HG03196 (cell line): ENCODE results near the gene PRKAR2B.
"Not testable (repeated sequence)": the region's sequence is repeated elsewhere in the genome, so short reads cannot be mapped to it uniquely, and the experiment has no call there.

Experiments used
- ATAC-seq: cut with Tn5 transposase; IDR thresholded peaks from one replicate; pipeline ENCODE4 v1.9.1; 2021; ENCODE audit not compliant: unreplicated experiment

Gene PRKAR2B

DNA sequence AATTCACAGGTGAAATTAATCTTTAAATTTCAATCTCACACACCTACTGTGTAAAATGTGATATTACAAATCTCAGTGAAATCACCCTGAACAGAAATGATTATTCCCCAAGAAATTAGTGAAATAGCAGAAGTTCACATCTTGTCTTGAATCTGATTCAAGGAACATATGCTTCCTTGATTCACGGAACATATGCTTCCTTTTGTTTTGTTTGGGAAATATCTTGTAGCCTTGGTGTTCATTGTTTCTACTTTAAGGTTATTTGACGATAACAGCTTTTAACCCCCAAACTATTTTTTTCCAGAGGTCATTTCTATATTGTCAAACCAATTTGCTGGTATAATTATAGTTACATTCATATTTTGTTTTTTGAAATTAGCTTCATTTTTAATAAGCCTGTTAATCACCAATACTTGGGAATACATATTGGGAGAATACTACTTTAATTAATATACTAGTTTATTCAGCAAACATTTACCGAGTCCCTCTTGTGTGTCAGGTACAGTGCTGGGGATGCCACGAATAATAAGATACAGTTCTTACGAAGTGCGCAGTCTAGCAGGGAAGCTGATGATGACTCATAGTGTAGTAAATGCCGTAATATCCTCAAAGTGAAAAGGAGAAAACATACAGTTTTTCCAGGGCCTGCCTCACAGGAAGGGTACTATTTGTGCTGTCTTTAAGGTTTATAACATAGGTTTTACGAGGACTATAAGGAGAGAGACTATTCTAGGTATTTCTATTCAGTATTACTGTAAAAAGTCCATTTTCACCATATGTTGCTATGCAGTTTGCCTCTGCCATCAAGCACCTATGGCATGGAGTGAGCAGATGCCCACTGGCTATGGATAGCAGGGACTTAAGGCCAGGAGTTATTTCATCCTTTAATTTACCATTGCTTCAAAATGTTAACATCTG is 32.5 kb downstream of the PRKAR2B start:
- no peak for ATAC-seq

DNA sequence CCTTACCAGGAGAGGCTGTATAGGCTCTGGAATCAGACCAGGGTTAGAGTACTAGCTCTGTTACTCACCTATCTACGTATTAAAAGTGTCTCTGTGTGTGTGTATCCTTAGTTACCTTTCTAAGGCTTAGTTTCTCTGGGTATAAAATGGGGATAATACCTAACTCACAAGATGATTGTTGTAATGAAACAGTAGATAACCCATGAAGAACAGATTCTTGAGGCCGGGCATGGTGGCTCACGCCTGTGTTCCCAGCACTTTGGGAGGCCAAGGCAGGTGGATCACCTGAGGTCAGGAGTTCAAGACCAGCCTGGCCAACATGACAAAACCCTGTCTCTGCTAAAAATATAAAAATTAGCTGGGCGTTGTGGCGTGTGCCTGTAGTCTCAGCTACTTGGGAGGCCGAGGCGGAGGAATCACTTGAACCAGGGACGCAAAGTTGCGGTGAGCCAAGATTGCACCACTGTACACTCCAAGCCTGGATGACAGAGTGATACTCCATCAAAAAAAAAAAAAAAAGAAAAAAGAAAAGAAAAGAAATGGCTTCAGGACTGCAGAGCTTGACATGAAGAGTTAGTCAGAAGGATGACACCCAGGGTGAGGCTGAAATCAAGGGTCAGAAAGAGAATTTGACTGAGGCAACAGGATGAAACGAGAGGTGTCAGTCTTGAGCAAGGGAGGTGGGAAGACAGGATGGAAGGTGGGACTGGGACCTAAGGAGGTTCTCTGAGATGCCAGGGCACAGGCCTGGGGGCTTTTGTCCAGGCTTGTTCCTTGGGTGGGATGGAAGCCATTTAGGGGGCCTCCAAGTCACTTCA is 33.4 kb downstream of the PRKAR2B start:
- ATAC-seq: no peak

DNA sequence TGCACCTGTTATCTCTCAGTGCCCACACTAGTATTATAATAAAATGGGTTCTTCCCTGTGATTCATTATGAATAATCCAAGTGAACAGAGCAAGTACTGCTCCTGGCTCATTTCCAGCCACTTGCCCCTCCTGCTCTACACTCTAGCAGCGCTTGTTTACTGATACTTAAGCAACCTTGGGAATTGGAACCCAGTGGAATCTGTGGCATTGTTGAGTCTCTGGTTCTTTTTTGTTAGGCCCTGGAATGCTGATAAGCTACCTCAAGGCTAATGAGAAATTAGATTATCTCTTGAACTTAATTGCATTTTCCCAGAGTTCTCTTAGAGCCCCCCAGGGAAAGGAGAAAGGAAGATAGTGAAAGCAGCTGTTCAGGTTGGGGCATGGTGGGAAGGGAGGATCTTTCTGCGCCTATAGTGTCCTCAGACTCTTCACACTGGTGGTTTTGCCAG is 34.0 kb downstream of the PRKAR2B start:
- no peak for ATAC-seq

DNA sequence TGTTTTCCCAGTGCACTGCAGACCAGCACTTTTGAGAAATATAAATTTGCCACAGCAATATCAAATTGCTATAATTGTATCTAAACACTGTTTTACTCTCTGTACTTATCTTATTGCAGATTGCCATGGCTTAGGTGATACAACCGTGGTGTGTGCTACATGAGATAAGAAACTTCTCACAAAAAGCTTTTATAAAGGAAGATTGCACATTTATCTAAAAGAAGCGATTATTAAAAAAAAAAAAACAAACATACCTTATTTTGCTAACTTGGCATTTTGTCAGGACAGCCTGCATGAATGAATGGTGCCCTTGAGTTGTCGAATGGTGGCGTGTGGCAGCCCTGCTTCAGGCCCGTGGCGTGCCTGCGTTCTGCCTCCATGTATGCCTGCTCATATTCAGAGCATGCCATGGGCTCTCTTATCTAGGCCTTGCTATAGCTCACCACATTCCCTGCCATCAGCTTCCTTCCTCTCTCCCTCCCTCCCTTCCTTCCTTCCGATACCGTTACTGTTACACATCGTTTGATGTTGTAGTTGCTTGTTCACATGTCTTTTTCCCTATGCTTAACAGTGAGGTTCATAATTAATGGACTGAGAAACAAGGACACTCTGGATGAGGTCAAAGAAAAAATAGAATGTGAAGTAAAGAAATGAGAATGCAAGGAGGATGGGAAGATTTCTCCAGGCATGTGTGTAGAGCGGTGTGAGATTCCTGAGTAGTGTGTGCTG is 34.9 kb downstream of the PRKAR2B start:
- no peak for ATAC-seq

DNA sequence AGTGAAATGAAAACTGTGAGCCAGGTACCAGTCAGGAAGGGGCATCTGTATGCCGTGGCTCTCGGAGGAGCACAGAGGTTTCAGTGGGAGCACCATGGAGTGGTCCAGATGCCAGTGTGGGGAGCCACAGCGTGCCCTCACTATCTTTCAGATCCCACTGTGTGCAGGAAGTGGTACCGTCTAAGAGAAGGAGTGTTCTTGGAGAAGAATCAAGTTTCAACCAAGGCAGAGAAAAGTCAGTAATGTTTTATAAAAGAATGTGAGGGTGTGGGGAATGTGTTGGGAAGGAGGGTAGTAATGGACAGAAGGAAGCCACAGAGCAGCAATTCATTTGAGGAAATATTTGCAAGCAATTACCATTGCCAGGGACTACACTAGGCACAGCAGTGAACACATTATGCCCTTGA is 35.6 kb downstream of the PRKAR2B start:
- ATAC-seq: no peak

DNA sequence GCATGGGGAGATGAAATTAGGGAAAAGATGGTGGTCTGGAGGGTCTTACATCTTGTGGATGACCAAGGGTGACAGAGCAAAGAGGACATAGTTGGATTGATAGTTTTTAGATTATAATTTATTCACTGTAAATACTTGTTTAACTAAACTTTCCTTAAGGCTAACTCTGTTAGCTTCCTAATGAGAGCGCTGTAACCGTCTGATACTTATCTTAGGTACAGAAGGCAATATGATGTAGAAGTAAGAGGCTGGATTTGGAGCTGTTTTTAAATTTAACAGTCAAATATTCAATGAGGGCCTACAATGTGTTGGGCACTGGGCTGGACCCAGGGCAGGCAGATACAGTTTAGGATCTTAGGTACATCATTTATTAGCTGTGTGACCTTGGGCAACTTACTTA is 36.0 kb downstream of the PRKAR2B start:
- no peak for ATAC-seq

DNA sequence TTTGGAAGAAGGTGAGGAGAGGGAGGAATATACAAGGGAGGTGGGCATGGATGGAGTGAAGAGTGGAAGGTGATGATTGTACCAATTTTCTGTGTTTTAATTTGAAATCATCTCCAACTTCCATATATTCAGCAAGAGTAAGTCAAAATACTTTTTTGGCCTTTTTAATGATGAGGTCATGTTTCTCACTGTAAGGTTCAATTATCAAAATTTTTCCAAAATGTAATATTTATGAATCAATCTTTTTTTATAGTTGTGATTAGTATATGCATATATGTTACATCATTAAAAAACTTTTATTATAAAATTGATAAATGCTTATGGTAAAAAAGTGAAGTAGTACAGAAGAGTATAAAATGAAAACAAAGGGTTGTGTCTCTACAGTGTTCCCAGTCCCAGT is 40.7 kb downstream of the PRKAR2B start:
- no peak for ATAC-seq

DNA sequence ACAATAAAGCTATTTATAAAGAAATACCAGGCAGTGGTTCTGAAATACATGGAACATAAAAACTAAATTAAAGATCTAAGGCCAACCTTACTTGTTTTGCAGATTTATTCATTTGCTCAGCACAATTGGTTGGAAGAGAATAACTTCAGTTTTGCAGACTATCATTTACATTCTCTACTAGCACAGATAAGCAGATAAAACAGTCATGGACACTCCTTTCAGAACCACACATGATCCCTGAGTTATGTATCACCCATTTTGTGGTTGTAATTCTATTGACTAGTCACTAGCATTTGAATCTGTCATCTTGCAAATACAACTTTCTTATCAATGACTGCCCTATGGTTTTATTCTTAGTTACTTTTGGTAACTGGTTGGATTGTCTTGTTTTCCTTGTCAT is 45.1 kb downstream of the PRKAR2B start:
- ATAC-seq: no peak

DNA sequence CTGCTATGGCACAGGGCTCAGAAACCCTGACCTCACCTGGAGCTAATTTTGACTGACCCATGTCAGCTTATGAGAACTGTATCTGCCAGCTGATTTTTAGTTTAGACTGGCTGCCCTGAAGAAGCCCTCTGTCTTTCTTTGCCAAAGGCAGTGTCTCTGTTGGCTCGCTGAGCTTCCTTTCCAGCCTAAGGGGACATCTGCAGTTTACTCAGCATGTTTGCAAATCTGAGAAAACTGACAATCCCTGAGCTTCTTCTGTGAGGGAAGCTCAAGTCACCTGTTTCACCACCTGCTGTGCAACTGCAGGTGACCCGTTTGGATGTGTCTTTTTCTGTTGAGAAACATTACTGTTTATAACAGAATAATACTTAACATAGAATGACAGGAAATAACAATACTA is 46.0 kb downstream of the PRKAR2B start:
- no peak for ATAC-seq

DNA sequence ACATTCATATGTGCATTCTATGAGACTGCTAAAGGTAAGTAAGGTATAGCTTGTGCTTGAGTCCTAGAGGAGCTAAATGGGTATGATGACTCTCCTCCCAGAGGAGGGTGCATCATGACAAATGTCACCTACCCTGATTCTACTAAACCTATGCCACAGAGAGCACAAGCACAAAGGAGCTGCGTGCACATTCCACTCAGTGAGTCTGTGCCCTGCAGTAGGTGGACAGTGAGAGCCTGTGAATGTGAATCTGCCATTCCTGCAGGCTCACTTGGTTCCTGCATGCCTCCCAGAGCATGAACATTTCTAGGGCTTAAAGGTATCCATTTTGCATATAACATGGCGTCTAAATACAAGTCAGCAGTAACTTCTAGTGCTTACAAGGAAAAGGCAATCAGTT is 46.8 kb downstream of the PRKAR2B start:
- ATAC-seq: no peak

DNA sequence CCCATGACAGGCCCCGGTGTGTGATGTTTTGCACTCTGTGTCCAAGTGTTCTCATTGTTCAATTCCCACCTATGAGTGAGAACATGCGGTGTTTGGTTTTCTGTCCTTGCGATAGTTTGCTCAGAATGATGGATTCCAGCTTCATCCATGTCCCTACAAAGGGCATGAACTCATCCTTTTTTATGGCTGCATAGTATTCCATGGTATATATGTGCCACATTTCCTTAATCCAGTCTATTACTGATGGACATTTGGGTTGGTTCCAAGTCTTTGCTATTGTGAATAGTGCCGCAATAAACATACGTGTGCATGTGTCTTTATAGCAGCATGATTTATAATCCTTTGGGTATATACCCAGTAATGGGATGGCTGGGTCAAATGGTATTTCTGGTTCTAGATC is 49.2 kb downstream of the PRKAR2B start:
- ATAC-seq: not testable (repeated sequence)

DNA sequence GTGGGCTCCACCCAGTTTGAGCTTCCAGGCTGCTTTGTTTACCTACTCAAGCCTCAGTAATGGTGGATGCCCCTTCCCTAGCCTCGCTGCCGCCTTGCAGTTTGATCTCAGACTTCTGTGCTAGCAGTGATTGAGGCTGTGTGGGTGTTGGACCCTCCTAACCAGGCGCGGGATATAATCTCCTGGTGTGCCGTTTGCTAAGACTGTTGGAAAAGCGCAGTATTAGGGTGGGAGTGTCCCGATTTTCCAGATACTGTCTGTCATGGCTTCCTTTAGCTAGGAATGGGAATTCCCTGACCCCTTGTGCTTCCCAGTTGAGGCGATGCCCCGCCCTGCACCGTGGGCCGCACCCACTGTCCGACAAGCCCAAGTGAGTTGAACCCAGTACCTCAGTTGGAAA is 54.6 kb downstream of the PRKAR2B start:
- ATAC-seq: not testable (repeated sequence)

DNA sequence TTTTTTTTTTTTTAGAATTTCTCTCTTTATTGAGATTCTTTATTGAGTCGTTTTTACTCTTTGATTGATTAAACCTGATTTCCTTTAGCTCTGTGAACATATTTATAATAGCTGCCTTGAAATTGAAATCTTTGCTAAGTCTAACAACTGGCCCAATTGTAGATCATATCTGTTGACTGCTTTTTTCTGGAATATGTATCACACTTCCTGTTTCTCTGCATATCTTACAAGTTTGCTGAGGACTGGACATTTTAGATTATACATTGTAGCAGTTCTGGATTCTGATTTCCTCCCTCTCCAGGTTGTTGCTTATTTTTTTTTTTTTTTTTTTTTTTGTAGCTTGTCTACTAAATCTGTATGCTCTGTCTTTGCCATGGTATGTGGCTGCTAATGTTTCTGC is 56.3 kb downstream of the PRKAR2B start:
- no peak for ATAC-seq

DNA sequence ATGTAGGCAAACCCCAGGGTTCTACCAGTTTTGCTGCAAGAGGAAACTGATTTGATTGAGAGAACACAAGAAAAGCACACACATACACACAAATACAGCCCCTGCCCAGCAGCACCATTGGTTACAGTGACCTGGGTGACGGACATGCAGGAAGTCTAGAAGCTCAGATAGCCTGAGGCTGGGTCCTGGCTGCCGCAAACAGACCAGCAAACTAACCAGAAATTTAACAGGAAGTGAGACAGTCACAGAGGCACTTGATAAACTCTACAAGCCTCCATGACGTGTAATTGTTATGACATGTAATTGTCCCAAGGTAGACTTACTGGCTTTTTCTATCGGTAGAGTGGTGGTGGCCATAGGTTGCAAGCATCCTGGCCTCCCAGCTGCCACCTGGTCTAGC is 58.9 kb downstream of the PRKAR2B start:
- ATAC-seq: no peak

DNA sequence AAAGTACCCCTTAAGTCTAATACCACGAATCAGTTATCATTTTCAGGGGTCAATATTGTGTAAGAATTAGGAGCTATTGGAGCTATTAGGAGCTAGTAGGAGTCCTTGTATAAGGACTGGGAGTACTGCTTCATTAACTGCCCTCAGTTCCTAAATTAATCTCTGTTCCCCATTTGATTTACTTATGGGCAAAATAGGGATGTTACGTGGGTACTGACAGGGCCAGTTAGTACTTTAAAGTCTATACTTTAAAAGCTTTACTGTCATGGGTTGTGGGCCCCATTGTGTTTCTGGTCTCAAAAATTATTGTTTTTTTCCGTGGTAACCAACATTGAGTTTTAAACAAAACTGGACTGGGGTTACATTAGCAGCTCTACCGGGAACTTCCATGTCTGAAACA is 60.3 kb downstream of the PRKAR2B start:
- no peak for ATAC-seq

DNA sequence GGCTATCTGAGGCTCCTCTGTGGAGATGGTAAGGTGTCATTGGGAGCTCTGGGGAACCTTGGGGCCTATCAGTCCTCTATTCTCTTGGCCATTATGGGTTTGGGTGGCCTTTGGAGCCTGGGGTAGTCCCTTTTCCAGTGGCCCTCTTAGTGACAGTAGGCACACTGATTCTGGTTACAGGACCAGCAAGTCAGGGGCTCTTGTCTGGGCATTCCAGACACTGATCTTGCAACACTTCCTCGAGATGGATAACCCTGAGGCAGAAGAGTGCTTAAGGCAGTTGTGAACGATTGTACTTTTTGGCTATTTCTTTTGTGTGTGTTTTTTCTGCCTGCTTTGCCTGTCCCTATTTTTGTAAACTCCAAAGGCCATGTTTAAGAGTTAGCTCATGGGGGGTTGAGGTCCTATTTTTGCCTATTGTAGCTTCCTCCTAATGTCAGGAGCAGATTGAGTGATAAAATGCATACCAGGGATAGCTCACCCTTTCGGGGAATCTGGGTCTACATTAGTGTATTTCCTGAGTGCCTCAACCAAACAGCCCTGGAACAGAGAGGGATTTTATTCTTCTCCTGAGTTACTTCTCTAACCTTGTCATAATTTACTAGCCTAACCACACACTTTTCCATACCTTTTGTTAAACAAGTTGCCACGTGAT is 61.2 kb downstream of the PRKAR2B start:
- ATAC-seq: no peak

DNA sequence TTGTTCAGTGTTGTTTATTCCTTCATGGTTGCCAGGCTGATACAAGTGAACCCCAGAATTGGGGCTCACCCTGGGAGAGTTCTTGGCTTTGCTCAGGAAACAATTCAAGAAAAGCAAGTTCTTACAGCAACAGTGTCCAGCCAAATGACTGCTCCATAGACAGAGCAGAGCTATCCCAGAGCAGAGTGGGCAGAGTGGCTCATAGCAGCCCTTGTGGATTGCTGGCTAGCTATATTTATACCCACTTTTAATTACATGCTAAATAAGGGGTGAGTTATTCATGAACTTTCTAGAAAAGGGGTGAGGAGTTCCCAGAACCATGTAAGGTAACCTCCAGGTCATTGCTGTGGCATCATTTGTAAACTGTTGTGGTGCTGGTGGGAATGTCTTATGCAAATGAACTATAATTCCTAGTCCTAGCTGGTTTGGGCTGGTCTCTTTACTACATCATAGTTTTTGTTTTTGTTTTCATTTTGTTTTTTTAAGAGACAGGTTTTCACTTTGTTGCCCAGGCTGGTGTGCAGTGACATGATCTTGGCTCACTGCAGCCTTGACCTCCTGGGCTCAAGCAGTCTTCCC is 64.4 kb downstream of the PRKAR2B start:
- ATAC-seq: no peak

DNA sequence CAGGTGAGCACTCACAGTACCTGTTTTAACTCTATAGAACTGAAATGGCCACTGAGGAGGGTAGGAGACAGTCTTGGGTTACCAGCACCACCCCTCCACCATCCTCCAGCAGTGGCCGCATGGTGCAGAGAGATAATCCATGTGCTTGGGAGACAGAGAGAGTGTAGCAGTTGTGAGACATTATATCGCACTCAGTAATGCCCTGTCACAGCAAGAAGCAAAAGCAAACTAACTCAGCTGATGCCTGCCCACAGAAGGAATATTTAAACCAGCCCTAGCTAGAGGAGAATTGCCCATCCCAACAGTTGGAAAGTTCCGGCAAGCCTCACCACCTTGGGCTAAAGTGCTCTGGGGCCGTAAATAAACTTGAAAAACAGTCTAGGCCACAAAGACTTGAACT is 65.5 kb downstream of the PRKAR2B start:
- no peak for ATAC-seq

DNA sequence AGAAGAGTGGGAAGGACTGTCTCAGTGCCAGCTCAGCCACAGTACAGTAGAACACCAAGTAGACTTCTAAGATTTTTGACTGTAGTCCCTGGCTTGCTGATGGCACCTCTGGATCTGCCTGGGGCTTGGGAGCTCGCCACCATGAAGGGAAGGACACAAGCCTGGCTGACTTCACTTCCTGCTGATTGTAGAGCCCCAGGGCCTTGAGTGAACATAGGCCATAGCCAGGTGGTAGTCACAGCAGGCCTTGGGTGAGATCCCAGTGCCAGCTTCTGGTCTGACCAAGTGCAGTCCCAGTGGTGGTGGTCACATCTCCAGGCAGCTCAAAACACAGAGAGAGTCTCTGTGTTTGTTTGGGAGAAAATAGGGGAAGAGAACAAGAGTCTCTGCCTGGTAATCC is 66.7 kb downstream of the PRKAR2B start:
- no peak for ATAC-seq

DNA sequence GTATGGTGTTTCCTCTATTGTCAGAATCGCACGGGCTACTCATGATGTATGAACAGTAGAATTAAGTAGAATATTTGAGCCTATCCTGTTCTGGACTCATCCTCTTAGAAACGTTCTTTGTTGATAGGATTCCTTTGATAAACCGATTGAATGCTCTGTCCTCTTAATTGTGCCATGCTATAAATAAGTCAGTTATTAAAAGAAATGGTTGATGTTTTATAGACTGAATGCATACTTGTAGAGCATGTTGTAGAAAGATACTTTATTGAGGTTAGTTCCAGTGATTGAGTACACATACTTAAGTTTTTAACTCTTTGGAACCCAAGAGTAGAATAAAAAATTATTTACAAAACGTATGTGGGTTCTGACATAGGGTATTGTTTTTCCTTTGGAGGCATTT is 69.4 kb downstream of the PRKAR2B start:
- no peak for ATAC-seq

DNA sequence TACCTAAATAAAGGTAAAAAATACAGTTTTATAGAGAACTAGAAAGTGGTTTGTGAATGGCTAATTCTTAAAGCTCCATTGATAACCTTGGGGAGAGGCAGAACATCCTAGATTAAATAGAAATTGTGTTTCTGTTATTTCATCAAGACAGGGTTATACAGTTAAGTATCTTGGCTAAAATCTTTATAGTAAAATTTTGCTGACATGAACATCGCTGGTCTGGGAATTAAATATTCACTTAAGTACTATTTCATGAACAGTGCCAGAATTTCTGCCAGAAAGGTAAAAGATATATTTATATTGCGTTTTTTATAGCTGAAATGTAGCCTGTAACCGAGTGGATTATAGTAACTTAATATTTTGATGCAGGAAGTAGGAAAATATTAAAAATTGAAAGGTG is 70.6 kb downstream of the PRKAR2B start:
- no peak for ATAC-seq
